ENCODE results near the gene BTRC.

DNA sequence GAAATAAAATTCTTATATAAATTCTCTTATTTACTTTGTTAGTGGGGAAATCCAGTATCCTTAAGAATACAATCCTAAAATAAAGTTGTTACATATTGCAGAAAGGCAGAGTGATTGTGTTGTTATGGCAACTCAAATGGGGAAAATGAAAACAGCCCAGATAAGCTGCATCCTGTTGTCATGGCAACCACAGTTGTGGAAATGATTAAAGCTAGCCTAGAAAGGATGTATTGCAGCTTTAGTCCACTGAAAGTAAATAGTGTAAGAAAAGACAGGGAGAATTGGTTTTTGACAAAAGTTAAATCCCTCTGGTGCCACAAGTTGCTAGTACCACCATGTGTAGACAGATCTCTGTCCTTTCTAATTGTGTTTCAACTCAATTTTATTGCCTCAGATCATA, 43.2 kb downstream of the BTRC start:
- no peak for TF ChIP-seq POLR2A (IDR thresholded peaks at IDR 0.05; ENCODE audit: low read length)
- TF ChIP-seq GATA1 (IDR thresholded peaks at IDR 0.05; ENCODE audit: low read depth, low read length), result no peak
